Activated T-cell treated with anti-CD3 and anti-CD28 coated beads for 24 hours (primary cell): ENCODE results near the gene CXCR2.
"Not testable (repeated sequence)": the region's sequence is repeated elsewhere in the genome, so short reads cannot be mapped to it uniquely, and the experiment has no call there.

Source experiments
- DNase-seq: peaks from one replicate; pipeline ENCODE4 v3.0.0-alpha.2; 2020; ENCODE audit warnings: low read depth

Gene CXCR2

GRCh38 chr2:218130377-218130776 is 4.5 kb downstream of the CXCR2 start:
- no peak for DNase-seq

DNA sequence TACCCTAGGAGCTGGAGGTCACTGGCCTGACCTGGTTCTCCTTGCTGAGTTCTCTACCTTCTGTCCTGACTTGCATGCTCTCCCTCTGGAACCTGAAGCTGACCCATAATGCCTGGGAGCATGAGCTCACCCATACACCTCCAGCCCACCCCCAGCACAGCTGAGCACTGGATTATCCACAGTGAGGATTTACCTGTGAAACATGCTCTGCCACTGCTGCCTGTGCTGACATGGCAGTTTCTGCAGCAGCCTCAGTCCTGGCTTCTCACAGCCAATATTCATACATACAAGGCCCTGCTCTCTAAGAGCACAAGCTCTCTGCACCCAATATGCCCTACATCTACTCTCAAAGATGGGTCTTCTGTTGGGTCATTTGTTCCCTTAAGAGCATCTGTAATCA is 5.0 kb downstream of the CXCR2 start:
- DNase-seq: no peak

DNA sequence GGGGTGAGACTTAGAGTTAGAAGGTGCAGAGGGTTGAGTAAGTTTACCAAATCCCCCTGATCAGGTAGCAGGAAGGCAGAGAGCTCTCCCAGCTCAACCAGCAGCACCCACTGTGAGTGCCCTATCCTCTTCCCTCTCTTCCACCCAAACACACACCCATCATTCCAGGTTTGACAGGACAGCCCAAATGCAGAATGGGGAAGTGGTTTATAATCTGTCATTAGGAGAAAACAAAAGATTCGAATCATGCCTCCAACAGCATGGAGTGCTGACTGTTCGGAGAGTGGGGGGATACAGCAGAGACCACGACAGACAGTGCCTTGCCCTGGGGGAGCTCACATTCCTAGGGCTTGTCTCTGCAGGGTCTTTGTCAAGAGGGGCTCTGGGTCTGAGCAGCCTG is 11.7 kb downstream of the CXCR2 start:
- DNase-seq: no peak

GRCh38 chr2:218138047-218138446 is 12.2 kb downstream of the CXCR2 start:
- no peak for DNase-seq

DNA sequence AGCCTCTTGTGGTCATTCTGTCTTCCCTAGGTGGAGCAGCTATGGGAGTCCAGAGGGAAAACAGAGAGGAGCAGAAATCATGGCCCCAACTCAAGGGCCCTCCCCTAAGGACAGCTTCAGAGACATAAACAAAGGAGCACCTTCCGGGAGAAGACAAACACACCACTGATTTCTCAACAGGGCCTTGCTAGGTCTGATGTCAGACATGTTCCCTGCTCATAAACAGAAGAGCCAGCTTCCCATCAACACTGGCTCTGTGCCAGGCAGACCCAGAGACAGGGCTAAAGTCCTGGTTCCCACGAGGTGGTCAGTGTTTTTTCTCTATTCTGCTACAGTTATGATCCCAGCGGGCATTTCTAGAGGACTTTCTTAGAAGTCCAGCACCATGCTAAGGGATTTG is 19.3 kb downstream of the CXCR2 start:
- no peak for DNase-seq

- no peak for DNase-seq
Observed at GRCh38 chr2:218146056-218146455, 20.2 kb downstream of the CXCR2 start.

GRCh38 chr2:218149098-218149497 is 23.3 kb downstream of the CXCR2 start:
- DNase-seq: no peak

DNA sequence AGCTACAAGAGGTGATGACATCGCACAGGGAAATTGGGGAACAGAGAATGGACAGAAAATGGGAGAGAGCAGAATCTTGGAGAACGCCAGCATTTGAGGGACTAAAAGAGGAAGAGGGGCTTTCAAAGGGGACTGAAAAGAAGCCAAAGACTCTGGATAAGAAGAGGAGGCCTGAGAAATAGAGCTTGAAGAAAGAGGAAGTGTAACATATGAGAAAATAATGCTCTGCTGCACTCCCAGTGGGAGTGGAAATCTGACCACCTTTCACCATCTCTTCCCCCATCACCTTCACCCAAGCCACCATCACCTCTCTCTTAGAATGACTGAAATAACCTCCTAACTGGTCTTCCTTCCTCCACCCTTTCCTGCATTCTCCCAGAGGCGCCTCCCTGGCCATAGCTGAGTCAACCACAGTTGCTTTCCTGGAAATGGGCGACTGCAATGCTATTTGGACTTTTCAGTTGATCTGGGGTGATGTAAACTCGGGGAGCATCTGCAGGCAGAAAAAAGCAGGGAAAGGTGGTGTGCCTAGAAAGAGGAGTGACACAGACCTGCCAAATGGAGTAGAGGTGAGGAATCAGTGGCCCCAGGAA is 24.1 kb downstream of the CXCR2 start:
- DNase-seq: no peak

DNA sequence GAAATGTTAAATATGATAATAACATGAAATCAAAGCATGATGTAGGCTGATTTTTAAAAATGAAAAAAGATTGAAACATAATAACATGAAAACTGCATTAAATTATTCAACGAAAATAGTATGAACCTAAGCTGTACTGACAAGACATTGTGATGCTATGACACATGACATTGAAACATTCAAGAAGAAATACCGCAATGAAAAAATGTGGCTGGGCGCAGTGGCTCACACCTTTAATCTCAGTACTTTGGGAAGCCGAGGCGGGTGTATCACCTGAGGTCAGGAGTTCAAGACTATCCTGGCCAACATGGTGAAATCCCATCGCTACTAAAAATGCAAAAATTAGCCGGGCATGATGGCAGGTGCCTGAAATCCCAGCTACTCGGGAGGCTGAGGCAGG is 26.3 kb downstream of the CXCR2 start:
- no peak for DNase-seq

DNA sequence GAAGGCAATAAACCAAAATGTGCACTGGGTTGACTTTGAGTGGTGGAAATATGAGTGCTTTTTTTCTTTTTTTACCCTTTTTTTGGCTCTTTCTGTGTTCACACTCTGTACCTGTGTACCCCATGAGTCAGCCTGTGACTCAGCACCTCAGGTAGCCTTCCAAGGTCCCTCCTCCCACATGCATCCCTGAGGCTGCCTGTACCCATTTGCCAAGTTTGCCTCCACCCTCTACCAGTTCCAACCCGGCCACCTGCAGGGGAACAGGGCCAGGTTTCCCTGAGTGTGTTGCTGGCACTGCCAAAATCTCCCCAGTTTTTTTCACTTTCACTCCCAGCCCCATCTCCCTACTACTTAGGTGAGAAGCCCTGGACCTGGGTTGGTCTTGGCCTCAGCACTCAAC is 26.9 kb downstream of the CXCR2 start:
- no peak for DNase-seq

DNA sequence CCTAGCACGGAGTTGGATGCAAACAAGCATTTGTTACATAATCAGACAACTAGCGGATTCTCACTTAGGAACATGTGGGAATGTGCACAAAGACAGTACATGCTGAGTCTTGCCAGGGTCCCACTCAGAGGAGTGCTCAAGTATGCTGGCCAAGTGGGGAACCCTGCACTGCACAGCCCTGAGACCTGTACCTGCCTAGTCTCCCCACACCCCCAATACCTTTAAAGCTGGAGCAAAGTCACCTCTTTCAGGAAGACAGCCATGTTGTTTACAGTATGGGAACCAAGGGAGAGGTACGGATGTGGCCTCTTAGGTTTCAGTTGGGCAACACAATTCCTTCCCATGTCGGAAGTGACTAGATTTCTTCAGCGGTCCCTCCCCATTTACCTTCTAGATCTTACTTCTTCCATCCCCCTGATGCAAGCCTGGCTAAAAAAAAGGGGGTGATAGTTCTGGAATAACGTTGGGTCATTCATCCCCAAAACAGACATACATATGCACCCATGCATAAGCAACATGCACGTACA is 30.2 kb downstream of the CXCR2 start:
- DNase-seq: no peak

- no peak for DNase-seq
Observed at GRCh38 chr2:218161644-218162043, 35.8 kb downstream of the CXCR2 start.

DNA sequence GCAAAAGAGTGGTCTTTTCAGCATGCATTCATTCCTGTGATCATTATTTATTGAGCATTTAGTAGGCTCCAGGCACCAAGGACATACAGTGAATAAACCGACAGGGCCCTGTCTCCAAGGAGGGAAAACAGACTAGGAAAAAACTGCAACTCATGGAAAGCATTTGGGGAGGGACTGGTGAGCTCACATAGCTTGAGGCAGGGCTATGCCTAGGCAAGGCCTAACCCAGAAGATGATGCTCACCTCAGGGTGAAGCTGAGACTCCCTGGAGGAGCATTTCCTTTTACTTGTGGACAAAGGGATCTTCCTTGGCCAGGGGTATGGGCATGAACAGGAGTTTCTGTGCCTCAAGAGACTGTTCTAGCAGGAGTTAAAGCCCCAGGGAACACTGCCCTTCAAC is 37.0 kb downstream of the CXCR2 start:
- no peak for DNase-seq

- peak; percentile 5 for DNase-seq
Observed at GRCh38 chr2:218166791-218167190, 41.0 kb downstream of the CXCR2 start, which contains the start of gene CXCR1. Gene CXCR1, minus strand, starts transcription at chr2:218166962. Its CDS starts 1,751 bp downstream, at chr2:218165211.

DNA sequence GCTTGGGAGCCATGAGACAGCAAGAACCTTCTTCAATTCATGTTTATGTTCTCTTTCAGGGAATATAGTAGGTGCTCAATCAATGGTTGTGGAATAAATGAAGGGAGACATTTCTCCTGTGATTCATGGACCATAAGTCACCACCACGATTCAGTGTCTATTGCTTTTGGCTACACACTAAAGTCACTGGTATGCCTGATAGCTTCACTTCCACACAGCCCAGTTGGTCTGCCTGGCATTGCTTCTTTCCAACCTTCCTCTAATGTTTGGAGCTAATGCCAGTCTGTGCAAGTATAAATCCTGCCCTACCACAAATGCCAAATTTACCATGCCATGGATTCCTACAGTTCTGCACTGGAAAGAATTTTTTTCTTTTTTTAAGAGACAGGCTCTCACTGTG is 42.2 kb downstream of the CXCR2 start:
- DNase-seq: no peak

GRCh38 chr2:218168635-218169462 is 43.0 kb downstream of the CXCR2 start:
- DNase-seq: peak; percentile 61

DNA sequence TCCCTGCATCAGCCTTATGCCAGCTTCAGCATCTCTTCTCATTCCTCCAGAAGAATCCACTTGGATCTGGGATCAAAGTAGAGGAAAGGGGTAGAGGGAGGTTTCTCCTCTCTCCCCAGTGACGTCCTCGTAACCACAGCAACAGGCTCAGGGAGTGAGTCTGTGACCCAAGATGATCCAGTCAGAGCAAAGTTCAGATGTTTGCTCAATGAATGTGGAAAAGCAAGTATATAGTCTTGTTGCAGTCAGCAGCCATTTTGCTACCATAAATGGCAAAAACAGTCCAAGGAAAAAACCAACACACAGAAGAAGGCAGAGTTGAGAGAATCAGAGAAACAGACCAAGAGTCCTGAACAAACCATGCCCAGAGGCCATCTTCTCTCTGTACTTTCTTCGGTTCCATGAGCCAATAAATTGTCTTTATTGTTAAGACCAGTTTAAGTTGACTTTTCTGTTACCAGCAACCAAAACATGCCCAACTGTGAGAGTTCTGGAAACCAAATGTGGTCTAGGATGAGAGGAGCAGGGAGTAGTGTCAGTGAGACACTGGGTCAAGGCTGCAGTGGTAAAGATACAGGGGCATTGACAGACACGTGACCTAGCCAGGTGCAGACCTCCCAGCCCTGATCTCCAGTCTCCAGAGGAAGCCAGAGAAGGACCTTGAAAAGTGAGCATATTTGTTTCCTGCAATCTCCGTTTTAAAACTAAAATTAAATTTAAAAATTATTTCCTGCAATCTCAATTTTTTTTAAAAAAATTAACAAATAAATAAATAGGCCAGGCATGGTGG is 44.1 kb downstream of the CXCR2 start:
- no peak for DNase-seq

GRCh38 chr2:218171744-218172143 is 45.9 kb downstream of the CXCR2 start:
- not testable (repeated sequence) for DNase-seq

- DNase-seq: no peak
Observed at GRCh38 chr2:218172845-218173244, 47.0 kb downstream of the CXCR2 start.

DNA sequence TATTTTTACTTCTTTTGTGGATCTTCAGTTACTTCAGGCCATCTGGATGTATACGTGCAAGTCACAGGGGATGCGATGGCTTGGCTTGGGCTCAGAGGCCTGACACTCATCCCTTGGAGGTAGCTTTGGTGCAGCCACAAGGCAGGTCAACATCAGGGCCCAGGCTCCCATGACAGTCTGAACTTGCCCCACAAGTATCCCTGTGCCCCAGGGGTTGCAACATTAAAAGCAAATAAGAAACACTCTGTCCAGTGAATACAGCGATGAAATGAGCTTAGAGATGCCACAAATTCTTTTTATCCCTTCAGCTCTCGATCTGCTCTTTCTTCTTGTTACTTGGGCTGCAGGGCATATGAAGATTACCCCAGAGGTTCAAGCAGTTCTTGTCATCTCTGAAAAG is 54.0 kb downstream of the CXCR2 start:
- DNase-seq: no peak

DNA sequence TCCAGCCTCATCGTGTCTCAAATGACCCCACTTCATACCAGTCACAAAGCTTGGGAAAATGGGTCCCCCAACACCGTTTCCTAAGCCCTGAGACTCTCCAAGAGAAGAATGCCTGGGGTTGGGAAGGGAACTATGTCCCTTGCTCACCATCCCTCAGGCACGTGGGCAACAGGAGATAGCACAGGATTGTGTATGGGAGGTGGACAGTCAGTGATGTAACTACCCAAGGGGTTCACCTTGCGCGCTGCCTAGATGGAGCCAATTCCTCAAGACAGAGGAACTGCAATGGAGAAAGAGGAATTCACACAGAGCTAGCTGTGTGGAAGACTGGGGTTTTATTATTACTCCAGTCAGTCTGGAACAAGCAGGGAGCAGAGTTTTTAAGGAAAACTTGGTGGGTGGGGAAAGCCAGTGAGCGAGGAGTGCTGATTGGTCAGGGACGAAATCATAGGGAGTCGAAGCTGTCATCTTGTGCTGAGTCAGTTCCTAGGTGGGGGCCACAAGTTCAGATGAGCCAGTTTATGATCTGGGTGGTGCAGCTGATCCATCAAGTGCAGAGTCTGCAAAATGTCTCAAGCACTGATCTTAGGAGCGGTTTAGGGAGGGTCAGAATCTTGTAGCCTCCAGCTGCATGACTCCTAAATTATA is 54.8 kb downstream of the CXCR2 start:
- DNase-seq: no peak

- no peak for DNase-seq
Observed at GRCh38 chr2:218184331-218184730, 58.5 kb downstream of the CXCR2 start.
